Stomach smooth muscle (tissue), 2 donors: ENCODE data around the gene PPP2R1B.

Experiments used
- H3K27ac ChIP-seq: one replicate; pipeline ENCODE4 v1.7.0; 2013; ENCODE audit warnings: mild to moderate bottlenecking, low read length, inconsistent platforms
- H3K27me3 ChIP-seq, 2 donors: one replicate each; pipeline ENCODE4 v1.7.0; 2013; ENCODE audit warnings: low read length in 2 of 2; ENCODE audit not compliant: insufficient read depth in 2 of 2, control insufficient read depth in 1 of 2
- H3K36me3 ChIP-seq, 2 donors: one replicate each; pipeline ENCODE4 v1.7.0; 2013; ENCODE audit warnings: low read length in 2 of 2; ENCODE audit not compliant: control insufficient read depth in 2 of 2, insufficient read depth in 2 of 2
- H3K4me1 ChIP-seq: one replicate; pipeline ENCODE4 v1.7.0; 2013; ENCODE audit warnings: low read length; ENCODE audit not compliant: control insufficient read depth, insufficient read depth
- H3K4me3 ChIP-seq, 2 donors: one replicate each; pipeline ENCODE4 v1.7.0; 2013; ENCODE audit warnings: low read length in 2 of 2
- H3K9ac ChIP-seq, 2 donors: one replicate each; pipeline ENCODE4 v1.7.0; 2013; ENCODE audit warnings: low read length in 2 of 2, mild to moderate bottlenecking in 1 of 2
- H3K9me3 ChIP-seq, 2 donors: one replicate each; pipeline ENCODE4 v1.7.0; 2013; ENCODE audit warnings: low read length in 2 of 2; ENCODE audit not compliant: control insufficient read depth in 2 of 2
- donor health status: healthy.
- donor health status: Pancreatic carcinoma.

The PPP2R1B gene

DNA sequence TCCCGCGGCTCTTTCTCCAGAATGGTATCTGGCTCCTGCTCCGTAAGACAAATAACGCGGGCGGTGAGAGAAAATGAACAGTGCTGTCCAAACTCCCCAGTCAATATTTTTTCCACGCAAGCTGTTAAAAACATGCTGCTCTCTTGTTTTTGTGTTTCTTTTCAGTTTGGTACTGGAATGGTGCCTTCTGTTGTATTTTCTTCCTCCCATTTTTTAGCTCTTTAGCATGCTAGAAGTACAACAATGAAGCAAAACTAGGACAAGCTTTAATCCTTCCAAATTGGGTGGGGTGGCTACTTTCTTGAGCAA is 599 bp upstream of the PPP2R1B start:
- Histone ChIP-seq H3K36me3 (peaks cover 2 to 16% of the 10 kb centered on the region in 2 donors), H3K9ac (peak overlapping the region; percentile 84 to 90), H3K4me1 (peaks cover 12% of the 10 kb centered on the region), H3K27ac (peak overlapping the region; percentile 92), H3K4me3 (peak overlapping the region; percentile 88 to 95), H3K9me3 (no peaks in the 10 kb centered on the region), H3K27me3 (no peaks in the 10 kb centered on the region)

DNA sequence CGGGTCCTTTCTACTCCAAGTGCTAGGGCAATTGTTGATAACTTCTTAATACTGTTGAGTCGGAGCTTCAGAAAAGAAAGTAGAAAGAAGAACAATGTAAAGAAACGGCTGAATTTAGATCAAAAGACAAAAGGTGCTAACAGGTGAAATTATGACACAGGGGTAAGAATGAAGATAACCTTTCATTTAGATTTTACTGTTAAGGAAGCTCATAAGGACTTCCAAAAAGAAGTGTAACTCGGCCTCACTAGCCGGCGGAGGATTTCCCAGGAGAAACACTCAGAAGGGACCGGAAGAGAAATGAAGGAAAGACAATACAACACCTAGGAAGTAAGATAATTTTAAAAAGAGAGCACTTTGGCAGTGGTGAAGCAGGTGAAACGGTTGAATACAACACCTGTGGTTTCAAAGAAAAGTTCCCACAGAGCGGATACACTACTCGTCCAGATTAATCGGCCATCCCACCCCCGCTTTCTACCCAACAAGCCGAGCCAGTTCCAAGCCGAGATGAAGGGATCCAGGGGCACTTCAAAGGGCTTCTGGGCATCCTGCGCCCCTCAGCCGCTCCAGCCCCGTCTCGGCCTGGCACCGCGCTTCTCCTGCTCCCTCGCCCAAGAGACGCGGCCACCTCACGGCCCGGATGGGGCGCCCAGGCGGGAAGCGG is 737 bp downstream of the PPP2R1B start:
- H3K9ac ChIP-seq, result peak overlapping the region; percentile 83 to 84
- peak overlapping the region; percentile 92 for H3K27ac ChIP-seq
- H3K9me3 ChIP-seq, result no peaks in the 10 kb centered on the region
- H3K4me3 ChIP-seq, result peak overlapping the region; percentile 90 to 95
- H3K27me3 ChIP-seq, result no peaks in the 10 kb centered on the region
- H3K4me1 ChIP-seq, result peaks cover 12% of the 10 kb centered on the region
- H3K36me3 ChIP-seq, result peaks cover 5 to 29% of the 10 kb centered on the region in 2 donors

DNA sequence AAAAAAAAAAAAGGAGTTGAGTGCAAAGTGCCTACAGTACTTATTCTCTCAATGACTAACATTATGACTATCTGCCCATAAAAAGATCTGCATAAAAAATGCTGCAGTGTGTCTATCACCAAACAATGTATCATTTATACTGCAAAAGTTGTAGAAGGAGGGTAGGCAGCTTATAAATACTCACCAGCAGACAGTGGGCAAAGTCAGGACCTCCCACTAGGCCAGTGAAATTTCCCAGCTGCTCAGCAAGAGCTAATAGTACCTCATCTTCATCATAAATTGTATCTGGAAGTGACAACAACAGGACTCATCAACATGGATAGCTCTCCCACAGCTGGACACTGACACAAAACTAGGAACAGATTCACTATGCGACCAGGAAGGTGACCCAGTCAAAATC is 1.6 kb downstream of the PPP2R1B start:
- H3K36me3 ChIP-seq, result peaks cover 10 to 32% of the 10 kb centered on the region in 2 donors
- no peak overlapping the region for H3K27ac ChIP-seq
- no peaks in the 10 kb centered on the region for H3K27me3 ChIP-seq
- peak overlapping the region; percentile 90 to 95 for H3K4me3 ChIP-seq
- peaks cover 12% of the 10 kb centered on the region for H3K4me1 ChIP-seq
- peak overlapping the region in 1 of 2 donors; percentile 84 for H3K9ac ChIP-seq
- H3K9me3 ChIP-seq, result no peaks in the 10 kb centered on the region

DNA sequence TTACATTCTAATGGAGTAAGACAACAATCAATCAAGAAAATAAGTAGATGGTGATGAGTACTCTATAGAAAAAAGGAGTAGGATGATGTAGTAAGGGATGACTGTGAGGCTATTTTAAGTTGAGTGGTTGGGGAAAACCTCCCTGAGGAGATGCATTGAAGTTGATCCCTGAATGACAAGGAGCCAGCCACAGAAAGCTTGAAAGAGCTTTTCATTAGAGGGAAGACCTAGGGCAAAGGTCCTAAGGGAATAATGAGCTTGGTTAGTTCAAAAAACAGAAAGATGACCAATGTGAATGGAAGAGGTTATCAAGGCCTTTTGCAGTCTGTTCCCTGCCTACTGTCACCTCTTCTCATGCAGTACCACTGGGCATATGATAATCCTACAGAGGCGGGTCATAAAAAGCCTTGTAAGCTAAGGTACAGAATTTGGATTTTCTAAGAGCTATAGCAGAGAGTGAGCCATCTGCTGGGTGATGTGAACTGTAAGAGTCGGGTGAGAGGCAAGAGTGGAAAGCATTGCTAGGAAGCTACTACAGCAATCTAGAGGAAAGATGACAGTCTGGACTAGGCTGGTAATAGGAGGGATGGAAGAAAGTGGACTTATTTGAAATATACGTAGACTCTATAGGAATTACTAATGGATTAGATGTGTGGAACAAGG is 3.1 kb downstream of the PPP2R1B start:
- H3K27ac ChIP-seq, result no peak overlapping the region
- H3K27me3 ChIP-seq, result no peaks in the 10 kb centered on the region
- no peak overlapping the region for H3K4me3 ChIP-seq
- peaks cover 11 to 43% of the 10 kb centered on the region in 2 donors for H3K36me3 ChIP-seq
- H3K4me1 ChIP-seq, result peaks cover 12% of the 10 kb centered on the region
- no peaks in the 10 kb centered on the region for H3K9me3 ChIP-seq
- H3K9ac ChIP-seq, result no peak overlapping the region

DNA sequence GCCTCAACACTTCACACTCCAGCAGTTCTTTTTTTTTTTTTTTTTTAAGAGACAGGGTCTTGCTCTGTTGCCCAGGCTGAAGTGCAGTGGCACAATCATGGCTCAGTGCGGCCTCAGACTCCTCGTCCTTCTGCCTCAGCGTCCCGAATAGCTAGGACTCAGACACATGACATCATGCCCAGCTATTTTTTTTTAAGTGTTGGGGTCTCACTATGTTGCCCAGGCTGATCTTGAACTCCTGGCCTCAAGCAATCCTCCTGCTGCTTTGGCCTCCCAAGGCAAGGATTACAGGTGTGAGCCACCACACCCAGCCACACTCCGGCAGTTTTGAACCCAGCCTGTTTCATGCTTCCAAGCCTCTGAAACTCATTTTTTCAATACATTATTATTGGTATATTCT is 3.7 kb downstream of the PPP2R1B start:
- Histone ChIP-seq H3K36me3 (peaks cover 11 to 44% of the 10 kb centered on the region in 2 donors), H3K4me3 (no peak overlapping the region), H3K27ac (no peak overlapping the region), H3K9ac (no peak overlapping the region), H3K4me1 (peaks cover 12% of the 10 kb centered on the region), H3K27me3 (no peaks in the 10 kb centered on the region), H3K9me3 (no peaks in the 10 kb centered on the region)

DNA sequence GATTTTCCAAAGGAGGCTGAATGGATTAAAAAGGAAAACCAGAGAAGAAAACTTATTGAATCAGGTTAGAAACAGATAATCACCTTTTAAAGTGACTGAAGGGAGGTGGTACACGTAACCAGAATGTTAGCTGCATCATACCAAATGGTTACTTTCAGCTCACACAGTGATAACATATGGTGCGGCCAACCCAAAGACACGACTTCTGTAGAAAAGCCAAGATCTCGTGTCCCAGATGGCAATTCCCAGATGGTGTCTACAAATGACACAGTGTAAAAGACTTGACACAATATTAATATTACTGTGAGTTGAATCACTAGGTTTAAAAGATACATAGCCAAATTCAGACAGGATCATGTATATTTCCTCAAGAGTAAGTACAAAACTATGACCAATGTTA is 5.2 kb downstream of the PPP2R1B start:
- H3K27ac ChIP-seq, result no peak overlapping the region
- H3K4me3 ChIP-seq, result no peak overlapping the region
- H3K36me3 ChIP-seq, result peaks cover 14 to 44% of the 10 kb centered on the region in 2 donors
- H3K27me3 ChIP-seq, result no peaks in the 10 kb centered on the region
- H3K4me1 ChIP-seq, result no peaks in the 10 kb centered on the region
- no peaks in the 10 kb centered on the region for H3K9me3 ChIP-seq
- no peak overlapping the region for H3K9ac ChIP-seq

DNA sequence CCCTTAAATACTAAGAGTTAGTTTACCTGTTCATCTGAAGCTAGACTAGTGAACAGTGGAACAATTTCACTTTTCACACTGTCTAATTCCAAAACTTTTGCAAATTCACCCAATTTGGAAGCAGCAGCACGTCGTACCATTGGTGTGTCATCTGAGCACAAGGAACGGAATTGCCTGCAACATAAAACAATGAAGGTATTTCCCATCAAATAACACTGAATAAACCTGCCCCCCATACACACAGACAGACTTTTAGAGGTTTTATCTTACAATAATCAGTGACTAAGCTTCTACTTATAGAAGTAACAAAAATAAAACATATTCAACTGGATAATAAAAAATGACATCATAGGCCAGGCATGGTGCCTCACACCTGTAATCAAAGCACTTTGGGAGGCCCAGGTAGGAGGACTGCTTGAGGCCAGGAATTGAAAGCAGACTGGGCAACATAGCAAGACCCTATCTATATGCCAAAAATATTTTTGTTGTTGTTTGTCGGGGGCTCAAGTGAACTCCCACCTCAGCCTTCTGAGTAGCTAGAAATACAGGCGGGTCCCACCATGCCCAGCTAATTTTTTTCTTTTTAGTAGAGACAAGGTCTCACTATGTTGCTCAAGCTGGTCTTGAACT is 6.3 kb downstream of the PPP2R1B start:
- no peaks in the 10 kb centered on the region for H3K9me3 ChIP-seq
- H3K4me3 ChIP-seq, result no peak overlapping the region
- H3K27ac ChIP-seq, result no peak overlapping the region
- H3K36me3 ChIP-seq, result peaks cover 18 to 49% of the 10 kb centered on the region in 2 donors
- H3K27me3 ChIP-seq, result no peaks in the 10 kb centered on the region
- H3K9ac ChIP-seq, result no peak overlapping the region
- no peaks in the 10 kb centered on the region for H3K4me1 ChIP-seq

DNA sequence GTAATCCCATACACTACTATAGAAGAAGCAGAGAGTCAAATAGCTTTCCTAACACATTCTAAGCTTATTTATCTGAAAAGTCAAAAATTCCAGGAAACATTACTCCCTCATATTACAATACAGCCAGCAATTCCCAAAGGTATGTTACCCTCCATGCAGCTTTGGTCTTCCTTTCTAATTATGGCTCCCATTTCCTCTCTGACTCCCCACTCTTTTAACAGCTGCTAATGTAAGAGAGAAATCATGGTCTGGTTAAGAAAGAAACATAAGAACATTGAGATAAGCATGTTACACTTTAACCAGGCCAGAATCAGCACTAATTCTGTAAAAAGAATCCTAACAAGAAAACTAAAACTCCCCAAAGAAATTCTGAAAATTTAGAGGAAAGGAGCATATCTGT is 6.8 kb downstream of the PPP2R1B start:
- no peaks in the 10 kb centered on the region for H3K27me3 ChIP-seq
- no peaks in the 10 kb centered on the region for H3K9me3 ChIP-seq
- H3K4me3 ChIP-seq, result no peak overlapping the region
- no peaks in the 10 kb centered on the region for H3K4me1 ChIP-seq
- no peak overlapping the region for H3K9ac ChIP-seq
- H3K36me3 ChIP-seq, result peaks cover 19 to 48% of the 10 kb centered on the region in 2 donors
- no peak overlapping the region for H3K27ac ChIP-seq

DNA sequence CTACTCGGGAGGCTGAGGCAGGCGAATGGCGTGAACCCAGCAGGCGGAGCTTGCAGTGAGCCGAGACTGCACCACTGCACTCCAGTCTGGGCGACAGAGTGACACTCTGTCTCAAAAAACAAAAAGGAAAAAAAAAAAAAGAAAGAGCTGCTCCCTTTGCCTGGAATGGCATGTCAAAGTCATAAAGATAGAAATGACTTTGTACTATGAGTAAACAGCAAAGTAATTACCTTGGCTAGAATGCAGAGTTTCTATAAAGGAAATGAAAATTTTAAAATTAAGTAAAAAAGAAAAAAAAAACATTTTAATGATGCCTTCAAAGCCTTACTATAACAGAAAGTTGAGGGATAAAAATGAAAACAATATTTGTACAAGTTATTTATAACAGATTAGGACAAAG is 10.1 kb downstream of the PPP2R1B start:
- H3K9ac ChIP-seq, result no peak overlapping the region
- H3K27me3 ChIP-seq, result no peaks in the 10 kb centered on the region
- no peak overlapping the region for H3K27ac ChIP-seq
- H3K4me3 ChIP-seq, result no peak overlapping the region
- no peaks in the 10 kb centered on the region for H3K4me1 ChIP-seq
- H3K9me3 ChIP-seq, result no peaks in the 10 kb centered on the region
- peaks cover 37 to 43% of the 10 kb centered on the region in 2 donors for H3K36me3 ChIP-seq

DNA sequence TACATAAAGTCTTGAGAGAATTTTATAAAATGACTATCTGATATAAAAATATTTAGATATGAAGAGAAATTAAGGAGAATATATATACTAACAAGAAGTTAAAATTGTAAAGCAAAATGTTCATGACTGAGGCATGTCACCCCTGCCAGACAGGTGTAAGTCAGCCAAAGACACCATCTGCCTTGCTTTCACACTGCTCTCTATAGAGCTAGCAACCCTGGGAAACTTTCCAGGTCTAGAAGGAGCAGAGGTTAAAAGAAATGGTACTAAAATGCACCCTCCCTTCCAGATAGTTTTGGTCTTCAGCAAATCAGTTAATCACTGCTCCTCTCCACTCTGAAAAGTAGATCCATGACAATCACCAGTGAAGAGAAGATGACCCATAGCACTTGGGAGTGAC is 16.5 kb downstream of the PPP2R1B start:
- Histone ChIP-seq H3K27me3 (no peaks in the 10 kb centered on the region), H3K9me3 (no peaks in the 10 kb centered on the region), H3K27ac (no peak overlapping the region), H3K9ac (no peak overlapping the region), H3K4me1 (no peaks in the 10 kb centered on the region), H3K4me3 (no peak overlapping the region), H3K36me3 (peaks cover 40 to 47% of the 10 kb centered on the region in 2 donors)
